Right atrium auricular region (tissue), 2 donors: Measurements from ENCODE around the gene FAM217A. TPM values are rescaled to one million over a fixed set of nuclear protein-coding genes. Genes with fewer than 3 reads are reported as not detected.

Experiments used
- DNase-seq: peaks from one replicate; pipeline ENCODE4 v3.0.0-alpha.2; 2019; ENCODE audit warnings: low spot score
- H3K27ac ChIP-seq, 2 donors: fragments of 200-600 bp; sonication (generic); 1 replicate in 1 of 2; 2 replicates in 1 of 2; pipeline ENCODE4 v1.5.1; 2016 to 2019
- H3K27me3 ChIP-seq, 2 donors: fragments of 200-600 bp; sonication (generic); one replicate each; pipeline versions ENCODE4 v1.5.1 to v1.6.0; 2017 to 2019
- H3K36me3 ChIP-seq: fragments of 200-600 bp; sonication (generic); one replicate; pipeline ENCODE4 v1.5.1; 2016
- H3K4me1 ChIP-seq, 2 donors: fragments of 200-600 bp; sonication (generic); one replicate each; pipeline versions ENCODE4 v1.5.1 to v1.6.0; 2017 to 2019
- H3K4me3 ChIP-seq, 2 donors: fragments of 200-600 bp; sonication (generic); 1 replicate in 1 of 2; 2 replicates in 1 of 2; pipeline ENCODE4 v1.5.1; 2017 to 2019; ENCODE audit warnings: mild to moderate bottlenecking in 1 of 2, moderate library complexity in 1 of 2
- H3K9me3 ChIP-seq, 2 donors: fragments of 200-600 bp; sonication (generic); one replicate each; pipeline ENCODE4 v1.5.1; 2019
- CTCF ChIP-seq, 2 donors: fragments of 200-600 bp; sonication (generic); IDR thresholded peaks; one replicate each; pipeline ENCODE4 v1.5.1; 2019; ENCODE audit warnings: antibody characterized with exemption in 2 of 2
- total RNA-seq, 2 donors: library from RNA; depleted of rRNA; stranded (reverse); fragments of >200 nt; gene quantifications; one replicate each; pipeline ENCODE4 v1.1.0, GENCODE V29; 2016

The FAM217A gene
- total RNA-seq: not detected

GRCh38 chr6:4078691-4079471, at the start of gene FAM217A:
FAM217A (minus strand) TSS chr6:4079137; CDS start chr6:4077414, 1,723 bp downstream.
- Histone ChIP-seq H3K4me3 (peak within 1 kb of the TSS in 1 of 2 donors; percentile 19), H3K36me3 (no peaks in the 10 kb centered on the region), H3K27me3 (no peaks in the 10 kb centered on the region), H3K9me3 (no peaks in the 10 kb centered on the region), H3K27ac (no peak within 1 kb of the TSS), H3K4me1 (no peaks in the 10 kb centered on the region)
- TF ChIP-seq CTCF (IDR thresholded peaks at IDR 0.05): no peak
- DNase-seq: no peak

DNA sequence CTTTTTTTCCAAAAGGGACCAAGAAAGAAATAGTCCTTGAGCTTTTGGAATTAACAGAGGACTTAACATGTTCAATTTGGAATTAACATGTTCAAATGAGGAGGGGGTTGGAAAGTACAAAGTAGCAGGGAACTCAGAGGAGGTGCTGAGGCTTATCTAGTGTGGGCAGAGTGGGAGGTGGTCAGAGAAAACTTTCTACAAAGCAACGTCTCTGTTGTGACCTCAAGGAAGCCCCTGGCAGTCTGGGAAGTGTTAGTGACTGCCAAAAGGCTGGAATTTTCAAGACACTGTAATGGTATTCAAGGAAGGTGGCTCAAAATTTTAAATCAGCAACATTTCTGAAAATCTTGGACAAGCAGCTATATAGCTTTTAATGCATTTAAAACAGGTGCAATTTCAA, 49.1 kb upstream of the FAM217A start:
- no peak for TF ChIP-seq CTCF (IDR thresholded peaks at IDR 0.05)
- Histone ChIP-seq H3K27ac (no peak overlapping the region), H3K36me3 (peaks cover 81% of the 10 kb centered on the region)

DNA sequence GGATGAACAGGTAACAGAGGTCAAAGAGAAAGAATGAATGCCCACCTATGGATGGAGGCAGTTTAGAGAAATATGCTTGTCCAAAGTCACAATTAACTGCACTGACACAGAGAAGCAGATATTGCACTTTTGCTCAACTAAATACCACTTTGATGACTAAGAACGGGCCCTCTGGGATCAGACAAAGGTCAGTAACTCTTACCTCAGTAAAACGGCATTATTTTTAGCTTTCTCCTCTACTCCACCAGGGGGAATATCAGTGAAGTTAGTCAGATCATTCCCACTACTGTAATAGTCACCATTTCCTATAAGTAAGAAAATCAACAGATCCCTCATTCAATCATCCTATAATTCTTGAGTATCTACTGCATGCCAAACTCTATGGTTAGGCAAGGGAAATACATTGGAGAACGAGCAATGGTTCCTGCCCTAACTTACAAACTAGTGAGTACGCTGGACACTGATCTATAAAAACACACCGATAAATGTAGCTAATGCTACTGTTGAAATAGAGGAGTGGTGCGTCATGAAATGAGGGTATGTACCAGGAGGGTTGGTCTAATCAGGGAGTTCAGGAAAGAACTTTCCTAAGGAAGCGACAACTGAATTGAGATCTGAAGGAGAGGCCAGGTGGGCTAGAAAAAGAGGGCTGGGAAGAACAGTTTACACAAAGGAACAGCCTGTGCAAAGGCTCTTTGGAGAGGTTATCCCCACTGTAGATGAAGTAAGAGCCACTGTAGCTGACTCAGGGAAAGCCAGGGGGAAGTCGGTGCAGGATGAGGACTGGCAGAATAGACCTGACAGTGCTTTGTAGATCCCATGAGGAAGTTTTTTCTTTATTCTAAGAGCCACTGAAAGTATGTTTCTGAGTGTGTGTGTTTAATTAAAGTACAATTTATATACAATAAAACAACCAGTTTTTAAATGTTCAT, 47.3 kb upstream of the FAM217A start:
- H3K4me1 ChIP-seq: no peaks in the 10 kb centered on the region
- no peaks in the 10 kb centered on the region for H3K9me3 ChIP-seq
- H3K27ac ChIP-seq: peak overlapping the region in 1 of 2 donors; percentile 2
- peaks cover 90% of the 10 kb centered on the region for H3K36me3 ChIP-seq
- TF ChIP-seq CTCF (IDR thresholded peaks at IDR 0.05): peak in 1 of 2 donors; percentile 23
- H3K27me3 ChIP-seq: no peaks in the 10 kb centered on the region
- DNase-seq: no peak
- H3K4me3 ChIP-seq: no peak overlapping the region

More for the DNA sequence above, 49.1 kb upstream of the FAM217A start:
- Histone ChIP-seq H3K27me3 (no peaks in the 10 kb centered on the region), H3K9me3 (no peaks in the 10 kb centered on the region), H3K4me3 (no peak overlapping the region), H3K4me1 (no peaks in the 10 kb centered on the region)
- no peak for DNase-seq

DNA sequence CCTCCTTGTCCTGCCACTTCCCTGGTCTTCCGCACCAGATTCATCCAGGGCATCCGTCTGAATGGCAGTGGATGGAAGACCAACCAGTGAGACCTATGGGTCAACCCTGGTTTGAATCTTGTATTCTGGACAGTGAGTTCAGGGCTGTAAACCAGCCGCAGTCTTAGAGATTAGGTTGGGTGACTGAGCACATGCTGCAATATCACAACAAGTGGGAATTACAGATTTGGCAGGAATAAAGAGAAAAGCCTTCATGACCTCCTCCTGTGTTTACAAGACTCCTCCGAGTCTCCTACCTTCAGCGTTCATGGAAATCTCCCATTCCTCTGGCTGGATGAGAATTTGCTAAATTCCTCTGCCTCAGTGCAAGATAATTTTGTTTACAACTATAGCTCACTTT, 46.6 kb upstream of the FAM217A start:
- Histone ChIP-seq H3K36me3 (peaks cover 94% of the 10 kb centered on the region), H3K27ac (no peak overlapping the region)

DNA sequence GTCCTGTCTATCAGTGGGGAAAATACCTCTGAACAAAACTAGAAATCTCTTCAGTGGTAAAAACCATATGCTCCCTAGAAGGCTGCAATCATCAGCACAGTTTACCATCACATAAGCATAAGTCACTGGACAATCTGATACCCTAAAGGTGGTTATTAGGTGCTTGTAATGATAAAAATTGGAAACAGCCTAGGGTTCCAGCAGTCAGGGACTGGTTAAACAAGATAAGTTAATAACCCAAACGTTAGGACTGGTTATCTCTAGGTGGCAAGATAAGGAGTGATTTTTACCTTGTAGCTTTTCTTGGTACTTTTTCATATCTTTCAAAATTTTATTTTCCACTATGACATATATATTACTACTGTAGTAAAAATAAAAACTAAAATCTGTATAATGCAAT, 45.4 kb upstream of the FAM217A start:
- TF ChIP-seq CTCF (IDR thresholded peaks at IDR 0.05): no peak
- no peaks in the 10 kb centered on the region for H3K27me3 ChIP-seq
- H3K36me3 ChIP-seq: peaks cover 94% of the 10 kb centered on the region
- DNase-seq: no peak
- no peak overlapping the region for H3K4me3 ChIP-seq
- no peak overlapping the region for H3K27ac ChIP-seq
- H3K9me3 ChIP-seq: no peaks in the 10 kb centered on the region
- no peaks in the 10 kb centered on the region for H3K4me1 ChIP-seq

More for the DNA sequence above, 46.6 kb upstream of the FAM217A start:
- Histone ChIP-seq H3K9me3 (no peaks in the 10 kb centered on the region), H3K4me1 (no peaks in the 10 kb centered on the region), H3K4me3 (no peak overlapping the region), H3K27me3 (no peaks in the 10 kb centered on the region)
- no peak for TF ChIP-seq CTCF (IDR thresholded peaks at IDR 0.05)
- no peak for DNase-seq
